SK-MEL-5 (cell line): ENCODE measurements around the gene DCST1. TPM values are rescaled to one million over a fixed set of nuclear protein-coding genes. Genes with fewer than 3 reads are reported as not detected.
A peak's percentile ranks its signal among the peaks of the same experiment; 100 is the strongest.

Experiments used
- DNase-seq: peaks from one replicate; pipeline ENCODE4 v3.0.0-alpha.2; 2016; ENCODE audit warnings: low read depth, low spot score
- in situ Hi-C: cut with HindIII; loops from 2 replicates; pipeline ENCODE4 v1.10.0; 2016; ENCODE audit warnings: low sequenced_read_pairs, high pct_unique_total_duplicates, low pct_unique_long_range_greater_than_20kb
- total RNA-seq: library from RNA; depleted of rRNA; stranded (reverse); fragments of >200 nt; shearing (Covaris generic); gene quantifications from 2 replicates; pipeline ENCODE4 v1.2.3, GENCODE V29; 2014

DCST1 gene
- total RNA-seq, 1 experiment from 2014 or later = not detected

DNA sequence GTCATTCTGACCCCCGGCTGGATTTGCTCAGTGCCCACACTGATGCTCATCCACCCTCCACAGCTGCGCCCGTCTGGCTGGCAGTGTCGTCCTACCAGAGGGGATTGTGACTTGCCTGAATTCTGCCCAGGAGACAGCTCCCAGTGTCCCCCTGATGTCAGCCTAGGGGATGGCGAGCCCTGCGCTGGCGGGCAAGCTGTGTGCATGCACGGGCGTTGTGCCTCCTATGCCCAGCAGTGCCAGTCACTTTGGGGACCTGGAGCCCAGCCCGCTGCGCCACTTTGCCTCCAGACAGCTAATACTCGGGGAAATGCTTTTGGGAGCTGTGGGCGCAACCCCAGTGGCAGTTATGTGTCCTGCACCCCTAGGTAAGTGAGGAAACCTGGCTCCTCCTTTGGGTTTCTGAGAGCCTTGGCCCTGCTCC lies 24.2 kb downstream of the DCST1 start:
- in situ Hi-C loops = no loop called here
- DNase-seq = no peak

GRCh38 chr1:155060736-155061135 lies 27.1 kb downstream of the DCST1 start:
- in situ Hi-C loops = no loop called here

DNA sequence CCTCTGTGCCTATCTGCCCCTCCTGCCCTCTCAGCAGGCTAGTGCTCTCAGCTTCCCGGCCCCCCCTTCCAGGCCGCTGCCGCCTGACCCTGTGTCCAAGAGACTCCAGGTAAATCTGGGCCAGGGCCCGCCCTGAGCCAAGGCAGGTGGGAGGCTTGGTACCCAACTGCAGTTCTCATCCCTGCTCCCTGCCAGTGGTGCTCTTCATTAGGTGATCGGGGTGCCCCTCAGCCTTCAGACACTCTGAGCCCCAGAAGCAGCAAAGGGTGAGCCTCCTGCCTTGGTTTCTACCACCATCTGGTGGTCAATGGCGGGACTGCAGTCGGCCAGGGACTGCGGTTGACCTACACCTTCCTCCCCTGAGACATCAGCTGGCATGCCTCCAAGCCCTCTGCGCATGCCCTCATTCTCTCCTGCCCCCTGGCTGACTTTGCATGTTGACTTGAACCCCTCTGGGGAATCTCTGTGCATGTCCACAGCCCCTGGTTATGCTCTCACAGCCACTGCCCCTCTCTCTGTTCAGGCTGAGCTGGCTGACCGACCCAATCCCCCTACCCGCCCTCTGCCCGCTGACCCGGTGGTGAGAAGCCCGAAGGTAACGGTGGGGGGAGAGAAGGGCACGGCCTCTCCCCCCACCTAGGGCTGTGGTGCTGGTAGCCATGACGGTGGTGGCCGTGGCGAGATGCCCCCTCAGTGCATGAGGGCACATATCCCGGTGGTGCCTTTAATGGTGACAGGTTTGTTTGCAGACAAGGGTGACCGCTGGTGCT lies 27.9 kb downstream of the DCST1 start:
- in situ Hi-C loops = no loop called here
- DNase-seq = peak; percentile 94

More at GRCh38 chr1:155060736-155061135, 27.1 kb downstream of the DCST1 start:
- no peak for DNase-seq

- in situ Hi-C loops = no loop called here
- no peak for DNase-seq
Observed at GRCh38 chr1:155062151-155062686, 28.6 kb downstream of the DCST1 start.

- peak; percentile 67 for DNase-seq
- in situ Hi-C loops = no loop called here
Observed at GRCh38 chr1:155062702-155063411, 29.2 kb downstream of the DCST1 start.

DNA sequence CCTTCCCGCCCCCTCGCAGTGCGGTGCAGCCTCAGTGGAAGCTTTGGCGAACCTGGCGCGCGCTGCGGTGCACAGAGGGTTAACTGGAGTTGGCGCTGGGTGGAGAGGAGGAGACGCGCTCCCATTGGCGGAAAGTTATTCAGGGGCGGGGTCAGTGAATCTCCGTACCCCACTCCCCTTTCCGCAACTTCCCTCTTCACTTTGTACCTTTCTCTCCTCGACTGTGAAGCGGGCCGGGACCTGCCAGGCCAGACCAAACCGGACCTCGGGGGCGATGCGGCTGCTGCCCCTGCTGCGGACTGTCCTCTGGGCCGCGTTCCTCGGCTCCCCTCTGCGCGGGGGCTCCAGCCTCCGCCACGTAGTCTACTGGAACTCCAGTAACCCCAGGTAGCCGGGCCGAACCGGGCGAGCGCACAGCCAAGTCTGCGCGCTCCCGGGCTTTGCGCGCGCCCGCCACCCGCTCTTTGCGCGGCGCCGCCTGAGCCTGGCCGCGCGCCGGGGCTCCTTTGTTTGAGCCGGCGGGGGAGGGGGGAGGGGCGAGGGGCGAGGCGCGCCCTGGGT lies 30.0 kb downstream of the DCST1 start, which contains the start of gene EFNA4:
Gene EFNA4, plus strand, starts transcription at position 191 of the 561 bp plus-strand sequence. Its CDS starts 84 bp downstream, at position 275.
- peak; percentile 93 for DNase-seq
- in situ Hi-C loops = no loop called here

DNA sequence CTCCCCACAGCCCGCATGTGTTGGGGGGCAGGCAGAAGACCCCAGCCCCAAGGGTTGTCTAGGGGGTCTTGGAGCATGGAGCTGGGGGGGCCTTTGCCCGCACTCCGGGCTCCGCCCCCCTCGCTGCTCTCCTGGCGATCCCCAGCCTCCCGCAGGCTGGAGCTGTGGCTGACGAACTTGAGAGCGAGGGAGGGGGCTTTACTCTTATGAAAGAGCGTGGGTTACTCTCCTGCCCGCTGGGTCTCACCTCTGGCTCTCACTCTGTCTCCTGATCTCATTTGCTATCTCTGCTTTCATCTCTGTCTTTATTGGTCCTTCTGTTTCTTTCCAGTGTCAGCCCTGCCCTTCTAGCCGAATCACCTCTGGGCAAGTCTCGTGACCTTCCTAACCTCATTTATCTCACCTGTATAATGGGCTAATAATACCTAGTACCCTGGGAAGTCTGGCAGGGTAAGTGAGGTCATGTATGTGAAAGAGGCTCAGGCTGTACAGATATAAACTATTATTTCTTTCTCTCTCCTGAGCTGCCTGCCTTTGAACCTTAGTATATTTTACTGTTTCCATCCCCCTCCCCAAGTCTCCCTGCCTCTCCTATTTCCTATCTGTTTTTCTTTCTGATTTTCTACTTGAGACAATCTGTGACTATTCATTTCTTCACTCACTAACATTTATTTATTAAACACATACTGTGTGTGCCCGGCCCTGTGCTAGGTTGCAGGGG lies 30.6 kb downstream of the DCST1 start:
- DNase-seq = peak; percentile 58
- in situ Hi-C loops = no loop called here

DNA sequence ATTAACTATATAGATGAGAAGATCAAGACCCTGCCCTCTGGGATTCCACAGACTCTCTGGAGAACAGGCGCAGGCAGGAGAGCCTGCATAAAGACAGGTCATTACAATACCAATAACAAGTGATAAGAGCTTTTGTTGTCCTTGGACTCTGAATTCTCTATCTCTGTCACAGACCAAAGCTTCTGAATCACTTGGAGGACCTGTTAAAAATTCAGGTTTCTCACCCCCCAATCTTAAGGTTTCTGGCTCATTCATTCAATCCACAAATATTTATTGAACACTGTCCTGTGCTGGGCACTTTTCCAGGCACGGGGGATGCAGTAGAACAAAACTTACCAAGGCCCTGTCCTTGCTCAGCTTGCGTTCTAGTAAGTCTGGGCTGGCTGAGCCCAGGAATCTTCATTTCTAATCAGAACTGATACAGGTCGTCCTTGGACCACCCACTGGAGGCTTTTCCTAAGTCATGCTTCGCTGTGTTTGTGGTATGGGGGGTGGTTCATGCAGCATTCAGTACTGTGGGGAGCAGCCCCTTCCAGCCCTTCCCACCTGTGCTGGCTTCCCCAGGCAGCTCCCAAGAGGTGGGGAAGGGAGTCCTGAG lies 31.3 kb downstream of the DCST1 start:
- no peak for DNase-seq
- in situ Hi-C loops = no loop called here

DNA sequence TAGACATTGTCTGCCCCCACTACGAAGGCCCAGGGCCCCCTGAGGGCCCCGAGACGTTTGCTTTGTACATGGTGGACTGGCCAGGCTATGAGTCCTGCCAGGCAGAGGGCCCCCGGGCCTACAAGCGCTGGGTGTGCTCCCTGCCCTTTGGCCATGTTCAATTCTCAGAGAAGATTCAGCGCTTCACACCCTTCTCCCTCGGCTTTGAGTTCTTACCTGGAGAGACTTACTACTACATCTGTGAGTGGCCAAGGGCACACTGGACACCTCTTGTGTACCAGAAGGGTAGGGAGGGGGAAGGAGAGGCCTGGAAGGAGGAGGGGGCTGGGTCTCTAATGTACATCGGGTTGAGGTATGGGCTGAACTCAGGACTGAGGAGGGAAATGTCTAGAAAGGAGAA lies 33.2 kb downstream of the DCST1 start:
- in situ Hi-C loops = no loop called here
- DNase-seq = no peak

GRCh38 chr1:155068599-155068998 lies 35.0 kb downstream of the DCST1 start:
- in situ Hi-C loops = no loop called here
- DNase-seq = no peak

- in situ Hi-C loops = no loop called here
- no peak for DNase-seq
Observed at GRCh38 chr1:155069551-155070157, 36.0 kb downstream of the DCST1 start.

DNA sequence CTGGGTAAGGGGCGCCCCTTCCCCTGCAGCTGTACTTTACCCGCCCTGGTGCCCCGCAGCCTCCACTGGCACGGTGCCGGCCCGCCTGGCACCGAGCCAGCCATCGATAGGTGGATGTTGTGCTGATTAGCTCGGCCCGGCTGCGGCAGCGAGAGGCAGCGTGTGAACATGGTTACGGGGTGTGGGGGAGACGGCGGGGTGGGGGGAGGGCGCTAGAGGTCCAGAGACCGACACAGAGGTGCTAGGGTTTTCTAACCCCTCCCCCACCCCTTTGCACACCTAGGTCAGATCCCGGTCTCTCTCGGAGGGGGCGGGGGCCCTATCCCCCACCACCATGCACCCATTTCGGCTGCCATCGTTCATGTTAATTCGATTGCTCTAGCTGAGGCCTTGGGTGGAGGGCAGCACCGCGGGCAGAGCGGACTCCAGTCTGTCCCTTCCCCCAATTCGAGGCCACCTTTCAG lies 36.6 kb downstream of the DCST1 start:
- no peak for DNase-seq
- in situ Hi-C loops = no loop called here

DNA sequence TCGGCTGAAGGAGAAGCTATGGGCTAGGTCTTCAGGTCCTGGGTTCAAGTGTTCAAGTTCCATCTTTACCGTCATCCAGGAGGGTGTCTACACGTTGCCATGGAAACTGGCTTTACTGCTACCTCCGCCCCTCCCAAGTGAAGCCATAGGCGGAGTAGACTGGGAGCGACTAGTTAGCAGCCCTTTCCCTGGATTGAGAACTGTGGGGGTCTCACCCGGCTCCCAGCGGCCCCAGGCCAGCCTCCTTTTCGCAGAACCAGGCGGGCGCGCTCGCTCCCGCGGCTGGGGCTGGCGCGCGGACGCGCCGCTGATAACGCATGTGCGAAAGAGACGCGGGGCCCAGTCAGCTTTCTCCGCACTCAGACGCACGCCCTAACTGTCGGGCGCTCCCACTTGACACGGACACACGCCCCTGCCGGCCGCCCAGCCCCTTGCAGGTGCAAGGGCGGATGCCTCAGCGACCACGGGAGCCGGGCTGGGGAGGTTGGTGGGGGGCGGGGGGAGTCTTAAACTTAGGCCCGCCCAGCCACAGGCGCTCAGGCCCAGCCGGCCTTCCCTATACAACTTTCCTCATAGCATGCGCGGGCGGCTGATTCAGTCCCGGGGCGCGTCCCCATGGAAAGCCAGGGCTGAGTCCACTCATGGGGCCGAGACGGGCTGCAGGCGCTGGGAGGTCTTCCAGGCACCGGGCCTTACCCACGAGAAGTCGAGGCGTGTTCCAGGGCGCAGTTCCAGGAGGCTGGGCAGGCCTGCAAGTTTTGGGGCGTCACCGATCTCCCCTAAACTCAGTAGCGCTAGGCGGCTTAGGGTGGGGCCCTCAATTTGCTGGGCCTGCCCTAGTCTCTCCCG lies 37.3 kb downstream of the DCST1 start:
- peak; percentile 65 for DNase-seq
- in situ Hi-C loops = no loop called here

DNA sequence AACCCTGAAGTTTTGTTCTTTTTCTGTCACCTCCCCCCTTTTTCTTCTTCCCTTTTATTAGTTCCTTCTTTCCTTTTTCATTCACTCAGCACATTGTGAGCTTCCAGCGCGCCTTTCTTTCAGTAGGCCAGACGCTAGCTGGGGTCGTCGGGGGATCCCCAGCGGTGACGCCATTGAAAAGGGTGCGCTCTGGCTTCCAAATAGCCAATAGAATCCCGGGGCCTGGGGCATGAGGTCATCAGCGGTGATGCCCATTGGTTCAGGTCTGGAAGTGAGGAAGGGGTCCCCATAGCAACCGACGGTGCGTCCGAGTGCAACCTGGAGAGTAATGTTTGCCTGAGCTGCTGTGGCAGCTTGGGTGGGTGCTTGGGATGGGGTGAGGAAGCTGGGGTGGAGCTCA lies 38.1 kb downstream of the DCST1 start:
- in situ Hi-C loops = no loop called here
- no peak for DNase-seq

DNA sequence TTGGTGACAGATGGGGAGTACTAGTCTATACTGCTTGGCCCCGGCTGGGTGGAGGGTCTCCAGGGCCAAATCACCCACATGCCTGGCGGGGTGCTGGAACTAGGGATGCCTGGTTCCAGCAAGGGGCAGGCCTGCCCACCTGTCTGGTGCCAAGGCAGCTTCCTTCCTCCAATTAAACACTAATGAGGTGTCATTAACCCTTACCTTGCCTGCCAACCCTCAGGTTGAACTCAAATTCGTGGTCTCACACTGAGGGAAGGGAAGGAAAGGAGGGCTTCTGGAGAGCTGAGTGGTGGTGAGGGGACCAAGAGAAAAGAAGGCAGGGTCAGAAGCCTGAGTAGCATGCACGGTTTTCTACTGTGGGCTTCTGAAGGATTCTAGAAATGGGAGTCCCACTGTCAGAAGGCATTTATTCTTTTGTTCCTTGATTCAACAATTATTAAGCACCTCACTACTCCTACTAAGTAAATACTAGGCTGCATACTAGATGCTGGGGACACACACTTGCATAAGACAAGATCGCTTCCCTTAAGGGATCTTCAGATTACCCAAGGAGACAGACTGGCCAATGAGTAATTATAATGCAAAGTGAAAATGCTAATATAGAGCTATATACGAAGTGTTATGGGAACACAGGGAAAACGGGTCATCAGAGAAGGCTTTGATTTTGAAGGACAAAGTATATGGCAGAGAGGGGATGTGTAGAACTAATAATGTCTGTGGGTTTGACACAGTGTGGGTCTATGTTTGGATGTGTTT lies 39.1 kb downstream of the DCST1 start:
- DNase-seq = no peak
- in situ Hi-C loops = no loop called here
